Keratinocyte (primary cell): ENCODE data around the gene SPAG6.

Experiments used
- EZH2 ChIP-seq: IDR thresholded peaks from one replicate; pipeline ENCODE4 v1.6.1; 2012; ENCODE audit warnings: inconsistent platforms, mild to moderate bottlenecking, low read length, moderate library complexity
- TF ChIP-seq, protein P1 (sequence below), 3 experiments: IDR thresholded peaks in 1 of 3; conservative IDR thresholded peaks in 1 of 3; optimal IDR thresholded peaks in 1 of 3; 2 replicates in 2 of 3; 3 replicates in 1 of 3; pipeline versions ENCODE3 to v1.5.1; 2011; ENCODE audit warnings: low read length in 3 of 3, mild to moderate bottlenecking in 3 of 3, moderate library complexity in 2 of 3, control low read depth in 1 of 3, inconsistent platforms in 1 of 3; ENCODE audit not compliant: insufficient read depth in 2 of 3; ENCODE audit errors: extremely low read depth in 1 of 3

DNA sequence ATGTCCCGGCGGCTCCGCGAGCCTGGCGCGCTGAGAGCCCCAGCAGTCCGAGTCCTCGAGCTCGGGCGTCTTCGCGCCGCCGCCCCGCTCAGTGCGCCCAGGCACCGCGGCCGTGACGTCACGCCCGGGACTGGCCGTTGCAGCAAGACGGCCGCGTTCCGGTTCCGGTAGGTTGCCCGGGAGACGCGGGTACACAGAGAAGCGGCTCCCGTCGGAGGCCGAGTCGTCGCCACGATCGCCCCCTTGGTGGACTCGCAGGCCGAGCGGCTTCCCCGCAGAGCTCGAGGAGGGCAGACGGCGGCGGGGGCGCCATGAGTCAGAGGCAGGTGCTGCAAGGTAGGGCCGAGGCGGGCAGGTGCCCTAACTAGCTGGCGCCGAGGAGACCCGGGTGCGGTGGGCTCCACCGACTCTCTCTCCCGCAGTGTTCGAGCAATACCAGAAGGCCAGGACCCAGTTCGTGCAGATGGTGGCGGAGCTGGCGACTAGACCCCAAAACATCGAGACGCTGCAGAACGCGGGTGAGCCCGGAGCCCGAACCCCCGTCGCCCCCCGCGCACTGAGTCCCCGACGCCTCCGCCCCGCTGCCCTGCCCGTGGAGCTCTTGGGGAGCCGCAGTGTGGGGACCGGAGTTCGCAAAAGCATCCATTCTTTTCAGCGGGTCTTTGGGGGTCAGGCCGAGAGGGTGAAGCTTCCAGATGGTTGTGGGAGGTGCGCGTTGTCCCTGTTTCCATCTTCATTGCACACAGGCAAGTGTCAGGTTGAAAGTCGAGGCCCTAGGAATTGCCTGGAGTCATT is at the start of gene SPAG6:
- TF ChIP-seq, protein P1, sequence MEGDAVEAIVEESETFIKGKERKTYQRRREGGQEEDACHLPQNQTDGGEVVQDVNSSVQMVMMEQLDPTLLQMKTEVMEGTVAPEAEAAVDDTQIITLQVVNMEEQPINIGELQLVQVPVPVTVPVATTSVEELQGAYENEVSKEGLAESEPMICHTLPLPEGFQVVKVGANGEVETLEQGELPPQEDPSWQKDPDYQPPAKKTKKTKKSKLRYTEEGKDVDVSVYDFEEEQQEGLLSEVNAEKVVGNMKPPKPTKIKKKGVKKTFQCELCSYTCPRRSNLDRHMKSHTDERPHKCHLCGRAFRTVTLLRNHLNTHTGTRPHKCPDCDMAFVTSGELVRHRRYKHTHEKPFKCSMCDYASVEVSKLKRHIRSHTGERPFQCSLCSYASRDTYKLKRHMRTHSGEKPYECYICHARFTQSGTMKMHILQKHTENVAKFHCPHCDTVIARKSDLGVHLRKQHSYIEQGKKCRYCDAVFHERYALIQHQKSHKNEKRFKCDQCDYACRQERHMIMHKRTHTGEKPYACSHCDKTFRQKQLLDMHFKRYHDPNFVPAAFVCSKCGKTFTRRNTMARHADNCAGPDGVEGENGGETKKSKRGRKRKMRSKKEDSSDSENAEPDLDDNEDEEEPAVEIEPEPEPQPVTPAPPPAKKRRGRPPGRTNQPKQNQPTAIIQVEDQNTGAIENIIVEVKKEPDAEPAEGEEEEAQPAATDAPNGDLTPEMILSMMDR (optimal IDR thresholded peaks at IDR 0.05 in 1 of 3, IDR thresholded peaks at IDR 0.05 in 1 of 3, conservative IDR thresholded peaks at IDR 0.05 in 1 of 3; ENCODE audit: extremely low read depth in 1 of 3, insufficient read depth in 2 of 3, low read length in 3 of 3): no peak
- peak; percentile 54 for TF ChIP-seq EZH2
